HL-60 (cell line): ENCODE data around the gene PPP6R2.

Experiments
- CTCF ChIP-seq: IDR thresholded peaks from one replicate; pipeline ENCODE4 v1.5.1; 2011; ENCODE audit warnings: low read length, control low read depth, inconsistent platforms; ENCODE audit not compliant: insufficient read depth
- POLR2AphosphoS5 ChIP-seq: IDR thresholded peaks from 2 replicates; pipeline ENCODE4 v1.6.1; 2012; ENCODE audit warnings: low read depth

GRCh38 chr22:50425179-50425916, 82.2 kb downstream of the PPP6R2 start:
- TF ChIP-seq CTCF (no peak), POLR2AphosphoS5 (no peak)
